GM18499 (cell line): ENCODE results near the gene RAD51B.

Source experiments
- ATAC-seq: cut with Tn5 transposase; IDR thresholded peaks from one replicate; pipeline ENCODE4 v1.9.1; 2021; ENCODE audit warnings: moderate number of reproducible peaks; ENCODE audit not compliant: insufficient read depth, unreplicated experiment

The RAD51B gene

GRCh38 chr14:68518761-68519670 lies 699.4 kb downstream of the RAD51B start:
- ATAC-seq, result no peak

- no peak for ATAC-seq
Measured at GRCh38 chr14:68519671-68520187, 700.1 kb downstream of the RAD51B start.

GRCh38 chr14:68520637-68521556 lies 701.3 kb downstream of the RAD51B start:
- no peak for ATAC-seq

GRCh38 chr14:68521557-68521901 lies 702.0 kb downstream of the RAD51B start:
- ATAC-seq, result no peak

GRCh38 chr14:68521961-68522509 lies 702.5 kb downstream of the RAD51B start:
- no peak for ATAC-seq

GRCh38 chr14:68522510-68523325 lies 703.1 kb downstream of the RAD51B start:
- no peak for ATAC-seq

- no peak for ATAC-seq
Measured at GRCh38 chr14:68523326-68523610, 703.7 kb downstream of the RAD51B start.

- no peak for ATAC-seq
Measured at GRCh38 chr14:68523989-68524725, 704.6 kb downstream of the RAD51B start.

- ATAC-seq, result no peak
Measured at GRCh38 chr14:68525516-68525915, 705.9 kb downstream of the RAD51B start.

- no peak for ATAC-seq
Measured at GRCh38 chr14:68526512-68527091, 707.0 kb downstream of the RAD51B start.

GRCh38 chr14:68527329-68527851 lies 707.8 kb downstream of the RAD51B start:
- no peak for ATAC-seq

GRCh38 chr14:68528040-68528687 lies 708.6 kb downstream of the RAD51B start:
- no peak for ATAC-seq

- no peak for ATAC-seq
Measured at GRCh38 chr14:68530443-68530842, 710.9 kb downstream of the RAD51B start.

- no peak for ATAC-seq
Measured at GRCh38 chr14:68532496-68532895, 712.9 kb downstream of the RAD51B start.

GRCh38 chr14:68534276-68534675 lies 714.7 kb downstream of the RAD51B start:
- ATAC-seq, result no peak

- ATAC-seq, result no peak
Measured at GRCh38 chr14:68535404-68536017, 715.9 kb downstream of the RAD51B start.

GRCh38 chr14:68536018-68536410 lies 716.4 kb downstream of the RAD51B start:
- no peak for ATAC-seq

- ATAC-seq, result no peak
Measured at GRCh38 chr14:68538639-68539038, 719.1 kb downstream of the RAD51B start.
